Skeletal muscle satellite cell (primary cell): ENCODE measurements around the gene PARS2.

Experiments
- H3K27me3 ChIP-seq: 2 replicates; pipeline ENCODE4 v1.7.0; 2013; ENCODE audit warnings: low read length; ENCODE audit not compliant: control insufficient read depth, insufficient read depth
- H3K36me3 ChIP-seq: 2 replicates; pipeline ENCODE4 v1.7.0; 2013; ENCODE audit warnings: mild to moderate bottlenecking, control low read depth, low read length; ENCODE audit not compliant: insufficient read depth
- H3K4me1 ChIP-seq: 2 replicates; pipeline ENCODE4 v1.7.0; 2013; ENCODE audit warnings: low read length; ENCODE audit not compliant: control insufficient read depth, insufficient read depth
- H3K4me2 ChIP-seq: 2 replicates; pipeline ENCODE4 v1.7.0; 2013; ENCODE audit warnings: mild to moderate bottlenecking, low read length
- H3K4me3 ChIP-seq: 2 replicates; pipeline ENCODE4 v1.7.0; 2013; ENCODE audit warnings: low read length
- H3K9ac ChIP-seq: 2 replicates; pipeline ENCODE4 v1.7.0; 2013; ENCODE audit warnings: mild to moderate bottlenecking, low read depth, low read length, moderate library complexity
- H3K9me3 ChIP-seq: replicated peaks from 2 replicates; pipeline ENCODE4 v1.7.0; 2013; ENCODE audit warnings: mild to moderate bottlenecking, control low read depth, low read length

The PARS2 gene

GRCh38 chr1:54711536-54711935, 52.8 kb downstream of the PARS2 start:
- no peak overlapping the region for H3K9ac ChIP-seq
- H3K27me3 ChIP-seq, result peaks cover 16% of the 10 kb centered on the region

DNA sequence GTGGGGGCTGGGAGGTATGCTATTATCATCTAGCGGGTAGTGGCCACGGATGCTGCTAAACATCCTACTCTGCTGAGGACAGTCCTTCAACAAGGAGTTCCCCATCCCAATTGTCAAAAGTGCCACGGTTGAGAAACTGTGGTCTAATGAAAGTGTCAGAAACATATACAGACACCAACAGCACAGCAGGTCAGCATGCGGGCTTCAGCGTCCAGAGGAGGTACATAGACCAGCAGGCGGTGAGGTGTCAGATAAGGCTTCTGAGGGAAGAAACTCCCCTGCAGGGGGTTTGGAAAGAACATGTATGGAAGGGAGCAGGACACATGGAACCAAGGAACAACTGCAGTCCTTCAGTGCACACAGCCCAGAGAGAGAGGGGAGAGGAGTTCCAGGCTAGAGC, 53.5 kb downstream of the PARS2 start:
- Histone ChIP-seq H3K9me3 (no peaks in the 10 kb centered on the region), H3K4me1 (peaks cover 4% of the 10 kb centered on the region), H3K4me2 (no peak overlapping the region), H3K4me3 (no peak overlapping the region), H3K27me3 (peaks cover 16% of the 10 kb centered on the region), H3K36me3 (no peaks in the 10 kb centered on the region), H3K9ac (no peak overlapping the region)

More at GRCh38 chr1:54711536-54711935, 52.8 kb downstream of the PARS2 start:
- Histone ChIP-seq H3K36me3 (no peaks in the 10 kb centered on the region), H3K4me3 (no peak overlapping the region), H3K9me3 (no peaks in the 10 kb centered on the region), H3K4me2 (no peak overlapping the region), H3K4me1 (peaks cover 5% of the 10 kb centered on the region)

GRCh38 chr1:54710434-54710833, 53.9 kb downstream of the PARS2 start:
- no peak overlapping the region for H3K4me3 ChIP-seq
- peaks cover 16% of the 10 kb centered on the region for H3K27me3 ChIP-seq
- H3K36me3 ChIP-seq, result no peaks in the 10 kb centered on the region
- peaks cover 3% of the 10 kb centered on the region for H3K4me1 ChIP-seq
- H3K9ac ChIP-seq, result no peak overlapping the region
- H3K4me2 ChIP-seq, result no peak overlapping the region
- H3K9me3 ChIP-seq, result no peaks in the 10 kb centered on the region

DNA sequence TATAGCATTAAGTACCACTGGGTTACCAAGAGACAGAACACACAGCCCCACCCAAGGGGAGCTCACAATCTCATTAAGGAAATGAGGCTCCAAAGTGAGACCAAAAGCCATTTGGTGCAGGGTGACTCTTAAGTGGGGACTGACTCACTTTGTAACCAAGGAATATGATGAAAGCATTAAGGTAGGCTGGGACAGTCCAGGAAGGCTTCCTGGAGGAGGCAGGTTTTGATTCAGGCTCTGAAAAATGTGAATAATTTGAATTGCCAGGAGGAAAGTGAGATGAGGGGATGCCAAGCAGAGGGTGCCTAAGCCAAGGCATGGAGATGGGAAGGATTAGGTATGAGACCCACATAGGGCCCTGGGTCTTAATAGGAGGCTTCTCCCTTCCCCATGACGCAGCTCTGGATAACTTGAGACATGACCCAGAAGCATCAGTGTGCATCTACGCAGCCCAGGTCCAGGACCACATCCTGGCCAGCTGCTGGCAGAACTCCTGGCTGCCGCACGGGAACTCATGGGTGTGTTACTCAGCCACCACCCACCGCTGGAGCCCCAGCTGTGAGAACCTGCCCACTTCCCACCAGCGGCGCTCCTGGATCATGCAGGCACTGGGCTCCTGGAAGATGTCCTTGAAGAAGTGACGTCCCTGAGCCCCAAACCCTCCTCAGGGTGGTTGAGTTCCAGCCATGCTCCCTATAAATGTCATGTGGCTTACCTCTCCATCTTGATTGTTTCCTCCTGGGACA, 54.6 kb downstream of the PARS2 start:
- Histone ChIP-seq H3K4me2 (no peak overlapping the region), H3K27me3 (peaks cover 16% of the 10 kb centered on the region), H3K4me3 (no peak overlapping the region), H3K9me3 (no peaks in the 10 kb centered on the region), H3K4me1 (no peaks in the 10 kb centered on the region), H3K36me3 (no peaks in the 10 kb centered on the region), H3K9ac (no peak overlapping the region)

DNA sequence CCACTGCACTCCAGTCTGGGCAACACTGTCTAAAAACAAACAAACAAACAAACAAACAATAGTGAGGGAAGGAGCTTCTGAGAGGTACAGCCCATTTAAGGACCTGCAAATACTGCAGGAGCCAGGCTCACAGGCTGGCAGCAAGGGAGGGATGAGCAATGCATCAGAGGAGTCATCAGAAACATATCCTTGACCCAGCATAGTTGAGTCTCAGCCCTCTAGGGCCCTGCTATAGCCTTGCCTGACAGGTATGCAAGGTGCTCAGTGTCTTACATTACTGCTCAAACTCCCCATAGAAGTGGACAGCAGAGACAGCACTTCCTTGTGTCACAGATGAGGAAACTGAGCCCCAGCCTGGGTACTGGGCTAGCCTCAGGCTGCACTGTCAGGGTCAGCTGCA, 55.9 kb downstream of the PARS2 start:
- H3K9ac ChIP-seq, result no peak overlapping the region
- H3K4me2 ChIP-seq, result no peak overlapping the region
- peaks cover 16% of the 10 kb centered on the region for H3K27me3 ChIP-seq
- no peaks in the 10 kb centered on the region for H3K4me1 ChIP-seq
- no peaks in the 10 kb centered on the region for H3K9me3 ChIP-seq
- no peaks in the 10 kb centered on the region for H3K36me3 ChIP-seq
- H3K4me3 ChIP-seq, result no peak overlapping the region
